Activated T-helper 1 cell treated with anti-CD3 and anti-CD28 coated beads, Interleukin-2, amount 50 U/mL, for 16 hours (primary cell): ENCODE results near the gene SEPTIN7.

Experiments used
- DNase-seq, 2 donors: peaks; one replicate each; pipeline ENCODE4 v3.0.0-alpha.2; 2020; ENCODE audit warnings: low read depth in 1 of 2, low spot score in 1 of 2

Gene SEPTIN7

GRCh38 chr7:35785250-35785649 is 15.6 kb upstream of the SEPTIN7 start:
- DNase-seq: no peak

GRCh38 chr7:35787925-35788324 is 12.9 kb upstream of the SEPTIN7 start:
- DNase-seq: no peak

- DNase-seq: no peak
Measured at GRCh38 chr7:35792472-35792871, 8.4 kb upstream of the SEPTIN7 start.

GRCh38 chr7:35792873-35793489 is 7.9 kb upstream of the SEPTIN7 start:
- DNase-seq: no peak

GRCh38 chr7:35797311-35797710 is 3.5 kb upstream of the SEPTIN7 start:
- no peak for DNase-seq

- DNase-seq: peak; percentile 63 to 68
Measured at GRCh38 chr7:35799846-35800717, 775 bp upstream of the SEPTIN7 start.

- peak; percentile 59 to 66 for DNase-seq
Measured at GRCh38 chr7:35801392-35802101, 690 bp downstream of the SEPTIN7 start.

GRCh38 chr7:35802102-35802466 is 1.2 kb downstream of the SEPTIN7 start:
- no peak for DNase-seq

GRCh38 chr7:35802649-35803048 is 1.8 kb downstream of the SEPTIN7 start:
- DNase-seq: no peak

GRCh38 chr7:35804231-35804970 is 3.5 kb downstream of the SEPTIN7 start:
- DNase-seq: no peak

GRCh38 chr7:35805876-35806275 is 5.0 kb downstream of the SEPTIN7 start:
- no peak for DNase-seq

GRCh38 chr7:35816514-35816913 is 15.7 kb downstream of the SEPTIN7 start:
- no peak for DNase-seq

- DNase-seq: no peak
Measured at GRCh38 chr7:35817181-35817580, 16.3 kb downstream of the SEPTIN7 start.

- no peak for DNase-seq
Measured at GRCh38 chr7:35817930-35818329, 17.1 kb downstream of the SEPTIN7 start.

GRCh38 chr7:35818513-35818912 is 17.7 kb downstream of the SEPTIN7 start:
- no peak for DNase-seq

- DNase-seq: no peak
Measured at GRCh38 chr7:35819310-35819709, 18.5 kb downstream of the SEPTIN7 start.

GRCh38 chr7:35819954-35820703 is 19.3 kb downstream of the SEPTIN7 start:
- DNase-seq: no peak

GRCh38 chr7:35820858-35821257 is 20.0 kb downstream of the SEPTIN7 start:
- no peak for DNase-seq

- no peak for DNase-seq
Measured at GRCh38 chr7:35823440-35823839, 22.6 kb downstream of the SEPTIN7 start.

GRCh38 chr7:35825974-35826373 is 25.1 kb downstream of the SEPTIN7 start:
- DNase-seq: no peak

- no peak for DNase-seq
Measured at GRCh38 chr7:35826751-35827150, 25.9 kb downstream of the SEPTIN7 start.
